Measurements from ENCODE around the gene ZNF83.

Gene ZNF83

DNA sequence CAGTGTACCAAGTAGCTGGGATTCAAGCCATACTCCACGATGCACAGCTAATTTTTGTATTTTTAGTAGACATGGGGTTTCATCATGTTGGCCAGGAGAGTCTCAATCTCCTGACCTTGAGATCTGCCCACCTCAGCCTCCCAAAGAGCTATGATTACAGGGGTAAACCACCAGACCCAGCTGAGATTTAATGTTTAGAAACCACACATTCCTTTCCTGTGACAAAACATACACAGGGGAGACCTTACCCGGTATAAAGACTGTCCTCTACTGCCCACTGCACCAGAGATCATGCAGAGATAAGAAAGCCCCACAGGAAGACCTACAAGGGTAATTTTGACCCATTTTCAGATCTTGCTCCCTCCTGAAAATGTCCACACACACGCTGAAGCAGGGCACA lies 22.8 kb upstream of the ZNF83 start:
- no peak for TF ChIP-seq CTCF (IDR thresholded peaks at IDR 0.05; ENCODE audit: low read depth, low read length, missing control alignments)
- no peak for DNase-seq (ENCODE audit: extremely low read depth, low read depth)
- H3K4me3 ChIP-seq (replicated peaks; ENCODE audit: low read depth, low read length) = no peak overlapping the region

GRCh38 chr19:52659013-52659412 lies 20.9 kb upstream of the ZNF83 start:
- DNase-seq (ENCODE audit: extremely low read depth, low read depth) = no peak
- H3K4me3 ChIP-seq (replicated peaks; ENCODE audit: low read depth, low read length) = no peak overlapping the region
- no peak for TF ChIP-seq CTCF (IDR thresholded peaks at IDR 0.05; ENCODE audit: low read depth, low read length, missing control alignments)

- no peak overlapping the region for H3K4me3 ChIP-seq (replicated peaks; ENCODE audit: low read depth, low read length)
- TF ChIP-seq CTCF (IDR thresholded peaks at IDR 0.05; ENCODE audit: low read depth, low read length, missing control alignments) = no peak
- DNase-seq (ENCODE audit: extremely low read depth, low read depth) = no peak
These were observed 20.4 kb upstream of the ZNF83 start for GRCh38 chr19:52658595-52658994.

GRCh38 chr19:52653161-52653560 lies 15.0 kb upstream of the ZNF83 start:
- H3K4me3 ChIP-seq (replicated peaks; ENCODE audit: low read depth, low read length) = no peak overlapping the region
- DNase-seq (ENCODE audit: extremely low read depth, low read depth) = no peak
- TF ChIP-seq CTCF (IDR thresholded peaks at IDR 0.05; ENCODE audit: low read depth, low read length, missing control alignments) = no peak

GRCh38 chr19:52651956-52652355 lies 13.8 kb upstream of the ZNF83 start:
- TF ChIP-seq CTCF (IDR thresholded peaks at IDR 0.05; ENCODE audit: low read depth, low read length, missing control alignments) = no peak
- no peak overlapping the region for H3K4me3 ChIP-seq (replicated peaks; ENCODE audit: low read depth, low read length)
- no peak for DNase-seq (ENCODE audit: extremely low read depth, low read depth)

GRCh38 chr19:52648336-52649016 lies 10.3 kb upstream of the ZNF83 start:
- H3K4me3 ChIP-seq (replicated peaks; ENCODE audit: low read depth, low read length) = no peak overlapping the region
- TF ChIP-seq CTCF (IDR thresholded peaks at IDR 0.05; ENCODE audit: low read depth, low read length, missing control alignments) = no peak
- DNase-seq (ENCODE audit: extremely low read depth, low read depth) = no peak

Data from HFF-Myc (cell line).